SK-MEL-5 (cell line): ENCODE results near the gene PTPRA. TPM values are rescaled to one million over a fixed set of nuclear protein-coding genes. Genes with fewer than 3 reads are reported as not detected.

Source experiments
- total RNA-seq: library from RNA; depleted of rRNA; stranded (reverse); fragments of >200 nt; shearing (Covaris generic); gene quantifications from 2 replicates; pipeline ENCODE4 v1.2.3, GENCODE V29; 2014; rRNA removed

PTPRA gene
- total RNA-seq, 1 experiment from 2014 or later = 35.2 TPM

Other genes with a start within 250 kb of the PTPRA start
- 350 and 393 TPM in 2 replicates for gene NOP56, start 220.8 kb upstream of the PTPRA start, total RNA-seq
- gene IDH3B, start 209.3 kb upstream of the PTPRA start, total RNA-seq = 224 and 240 TPM in 2 replicates
- gene EBF4, start 180.7 kb upstream of the PTPRA start, total RNA-seq = 0.50 and 2.0 TPM in 2 replicates
- 0.48 and 0.98 TPM in 2 replicates for gene CPXM1, start 72.9 kb upstream of the PTPRA start, total RNA-seq
- 0.88 TPM in 1 of 2 replicates, not detected in the other for gene C20orf141, start 58.5 kb upstream of the PTPRA start, total RNA-seq
- gene TMEM239, start 57.1 kb upstream of the PTPRA start, total RNA-seq = not detected in 2 replicates
- 17.2 and 22.6 TPM in 2 replicates for gene PCED1A, start 32.8 kb upstream of the PTPRA start, total RNA-seq
- 39.0 and 39.7 TPM in 2 replicates for gene VPS16, start 32.7 kb upstream of the PTPRA start, total RNA-seq
- gene GNRH2, start 170.1 kb downstream of the PTPRA start, total RNA-seq = not detected in 2 replicates
- 68.2 and 82.3 TPM in 2 replicates for gene MRPS26, start 172.6 kb downstream of the PTPRA start, total RNA-seq
- gene OXT, start 198.1 kb downstream of the PTPRA start, total RNA-seq = not detected in 2 replicates
- not detected in 2 replicates for gene AVP, start 211.2 kb downstream of the PTPRA start, total RNA-seq